ENCODE measurements around the gene CIPC.

The CIPC gene

DNA sequence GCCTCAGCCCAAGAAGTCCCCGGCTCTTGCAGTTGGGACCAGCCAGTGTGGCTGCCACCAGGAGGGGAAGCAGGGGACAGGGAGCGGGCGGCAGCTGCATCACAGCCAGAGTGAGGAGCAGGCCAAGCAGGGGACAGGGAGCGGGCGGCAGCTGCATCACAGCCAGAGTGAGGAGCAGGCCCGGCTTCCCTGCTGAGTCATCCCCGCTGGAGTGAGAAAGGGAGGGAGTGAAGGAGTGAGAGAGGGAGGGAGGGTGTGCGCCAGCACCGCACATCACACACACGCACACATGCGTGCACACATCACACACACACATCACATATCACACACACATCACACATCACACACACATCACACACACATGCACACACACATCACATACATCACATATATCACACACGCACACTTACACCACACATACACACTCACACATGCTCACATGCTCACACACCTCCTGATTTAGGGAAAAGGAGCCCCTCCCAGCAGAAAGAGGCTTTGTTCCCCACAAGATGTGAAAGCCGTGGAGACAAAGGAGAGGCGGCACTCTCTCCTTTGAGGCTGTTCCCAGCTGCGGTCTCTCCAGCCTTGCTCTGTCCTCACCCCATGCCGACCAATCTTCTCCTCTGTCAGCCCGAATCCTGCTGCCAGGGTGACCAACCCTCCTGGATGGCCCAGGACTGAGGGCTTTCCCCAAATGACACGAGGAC lies 60.3 kb downstream of the CIPC start:
- Mint-ChIP-seq H3K4me3 (peak overlapping the region in 1 of 3 experiments; percentile 29), H3K27ac (peak overlapping the region in 2 of 3 experiments; percentile 21 to 29), H3K27me3 (ENCODE audit: low read depth) (peaks cover 46% of the 10 kb centered on the region), H3K36me3 (ENCODE audit: low read depth) (no peaks in the 10 kb centered on the region), H3K9me3 (no peaks in the 10 kb centered on the region), H3K4me1 (peaks cover 23% of the 10 kb centered on the region)
- TF ChIP-seq, protein P1, sequence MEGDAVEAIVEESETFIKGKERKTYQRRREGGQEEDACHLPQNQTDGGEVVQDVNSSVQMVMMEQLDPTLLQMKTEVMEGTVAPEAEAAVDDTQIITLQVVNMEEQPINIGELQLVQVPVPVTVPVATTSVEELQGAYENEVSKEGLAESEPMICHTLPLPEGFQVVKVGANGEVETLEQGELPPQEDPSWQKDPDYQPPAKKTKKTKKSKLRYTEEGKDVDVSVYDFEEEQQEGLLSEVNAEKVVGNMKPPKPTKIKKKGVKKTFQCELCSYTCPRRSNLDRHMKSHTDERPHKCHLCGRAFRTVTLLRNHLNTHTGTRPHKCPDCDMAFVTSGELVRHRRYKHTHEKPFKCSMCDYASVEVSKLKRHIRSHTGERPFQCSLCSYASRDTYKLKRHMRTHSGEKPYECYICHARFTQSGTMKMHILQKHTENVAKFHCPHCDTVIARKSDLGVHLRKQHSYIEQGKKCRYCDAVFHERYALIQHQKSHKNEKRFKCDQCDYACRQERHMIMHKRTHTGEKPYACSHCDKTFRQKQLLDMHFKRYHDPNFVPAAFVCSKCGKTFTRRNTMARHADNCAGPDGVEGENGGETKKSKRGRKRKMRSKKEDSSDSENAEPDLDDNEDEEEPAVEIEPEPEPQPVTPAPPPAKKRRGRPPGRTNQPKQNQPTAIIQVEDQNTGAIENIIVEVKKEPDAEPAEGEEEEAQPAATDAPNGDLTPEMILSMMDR (IDR thresholded peaks at IDR 0.05; ENCODE audit: unreplicated experiment in 3 of 3), result no peak

DNA sequence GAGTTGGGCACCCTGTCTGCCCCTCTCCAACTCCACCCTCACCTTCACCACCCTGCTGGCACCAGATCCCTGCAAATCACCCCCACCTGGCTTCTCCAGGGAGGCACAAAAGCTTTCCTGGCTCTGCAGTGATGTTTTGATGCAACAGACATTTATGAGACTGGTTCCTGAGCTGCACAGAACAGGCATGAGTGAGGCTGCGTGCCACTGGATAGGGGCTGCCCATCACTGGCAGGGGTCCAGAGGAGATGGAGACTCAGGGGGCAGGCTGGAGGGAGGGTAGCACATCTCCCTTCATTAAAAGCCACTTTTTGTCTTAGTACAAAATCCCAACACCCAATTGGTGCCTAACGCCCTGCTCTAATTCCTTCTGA lies 60.8 kb downstream of the CIPC start:
- H3K27me3 Mint-ChIP-seq (ENCODE audit: low read depth), result peaks cover 46% of the 10 kb centered on the region
- TF ChIP-seq, protein P1 (IDR thresholded peaks at IDR 0.05; ENCODE audit: unreplicated experiment in 3 of 3), result no peak
- peaks cover 23% of the 10 kb centered on the region for H3K4me1 Mint-ChIP-seq
- H3K4me3 Mint-ChIP-seq, result no peak overlapping the region
- no peaks in the 10 kb centered on the region for H3K9me3 Mint-ChIP-seq
- no peaks in the 10 kb centered on the region for H3K36me3 Mint-ChIP-seq (ENCODE audit: low read depth)
- peak overlapping the region in 2 of 3 experiments; percentile 21 to 29 for H3K27ac Mint-ChIP-seq

DNA sequence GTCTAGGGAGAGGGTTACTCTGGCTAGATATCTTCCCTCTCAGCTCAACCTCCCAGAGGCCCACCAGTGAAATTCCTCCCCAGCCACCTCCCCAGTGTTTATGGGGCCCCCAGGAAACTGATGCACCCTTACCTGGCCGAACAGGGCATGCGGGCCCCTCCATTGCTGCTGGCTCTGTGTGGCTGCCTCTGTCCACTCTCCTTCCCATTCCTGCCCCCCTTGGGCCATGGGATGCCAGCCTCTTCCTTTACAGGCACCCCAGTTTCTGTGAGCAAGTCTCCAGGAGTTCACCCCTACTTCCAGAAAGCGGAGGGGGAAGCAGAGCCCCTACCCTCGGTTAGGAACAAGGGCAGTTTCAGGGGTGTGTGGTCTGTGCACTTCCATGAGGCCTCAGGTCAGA lies 63.0 kb downstream of the CIPC start:
- no peaks in the 10 kb centered on the region for H3K36me3 Mint-ChIP-seq (ENCODE audit: low read depth)
- peaks cover 13% of the 10 kb centered on the region for H3K4me1 Mint-ChIP-seq
- H3K27ac Mint-ChIP-seq, result no peak overlapping the region
- H3K4me3 Mint-ChIP-seq, result no peak overlapping the region
- peaks cover 37% of the 10 kb centered on the region for H3K27me3 Mint-ChIP-seq (ENCODE audit: low read depth)
- H3K9me3 Mint-ChIP-seq, result no peaks in the 10 kb centered on the region
- TF ChIP-seq, protein P1 (IDR thresholded peaks at IDR 0.05; ENCODE audit: unreplicated experiment in 3 of 3), result no peak
